Measurements from ENCODE around the gene ARMC3.
"Not testable (repeated sequence)": the region's sequence is repeated elsewhere in the genome, so short reads cannot be mapped to it uniquely, and the experiment has no call there.

Gene ARMC3

GRCh38 chr10:23067337-23067736, 139.5 kb downstream of the ARMC3 start:
- H3K4me2 ChIP-seq (ENCODE audit: low read length) = no peak overlapping the region
- no peaks in the 10 kb centered on the region for H3K9me3 ChIP-seq (ENCODE audit: control insufficient read depth, low read length)
- no peaks in the 10 kb centered on the region for H3K36me3 ChIP-seq (ENCODE audit: control insufficient read depth, insufficient read depth, low read length)
- no peaks in the 10 kb centered on the region for H3K79me2 ChIP-seq
- H3K4me3 ChIP-seq (ENCODE audit: low read depth, low read length) = no peak overlapping the region
- TF ChIP-seq, protein P1, sequence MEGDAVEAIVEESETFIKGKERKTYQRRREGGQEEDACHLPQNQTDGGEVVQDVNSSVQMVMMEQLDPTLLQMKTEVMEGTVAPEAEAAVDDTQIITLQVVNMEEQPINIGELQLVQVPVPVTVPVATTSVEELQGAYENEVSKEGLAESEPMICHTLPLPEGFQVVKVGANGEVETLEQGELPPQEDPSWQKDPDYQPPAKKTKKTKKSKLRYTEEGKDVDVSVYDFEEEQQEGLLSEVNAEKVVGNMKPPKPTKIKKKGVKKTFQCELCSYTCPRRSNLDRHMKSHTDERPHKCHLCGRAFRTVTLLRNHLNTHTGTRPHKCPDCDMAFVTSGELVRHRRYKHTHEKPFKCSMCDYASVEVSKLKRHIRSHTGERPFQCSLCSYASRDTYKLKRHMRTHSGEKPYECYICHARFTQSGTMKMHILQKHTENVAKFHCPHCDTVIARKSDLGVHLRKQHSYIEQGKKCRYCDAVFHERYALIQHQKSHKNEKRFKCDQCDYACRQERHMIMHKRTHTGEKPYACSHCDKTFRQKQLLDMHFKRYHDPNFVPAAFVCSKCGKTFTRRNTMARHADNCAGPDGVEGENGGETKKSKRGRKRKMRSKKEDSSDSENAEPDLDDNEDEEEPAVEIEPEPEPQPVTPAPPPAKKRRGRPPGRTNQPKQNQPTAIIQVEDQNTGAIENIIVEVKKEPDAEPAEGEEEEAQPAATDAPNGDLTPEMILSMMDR (IDR thresholded peaks at IDR 0.05) = no peak
- no peak overlapping the region for H3K9ac ChIP-seq
- H3K4me1 ChIP-seq = no peaks in the 10 kb centered on the region
- H2AFZ ChIP-seq = no peak overlapping the region
- H3K27me3 ChIP-seq (ENCODE audit: control insufficient read depth, insufficient read depth, low read length) = no peaks in the 10 kb centered on the region
- H3K27ac ChIP-seq = no peak overlapping the region

GRCh38 chr10:23067939-23068775, 140.3 kb downstream of the ARMC3 start:
- no peaks in the 10 kb centered on the region for H3K9me3 ChIP-seq (ENCODE audit: control insufficient read depth, low read length)
- TF ChIP-seq, protein P1 (IDR thresholded peaks at IDR 0.05) = peak; percentile 74
- no peak overlapping the region for H3K4me3 ChIP-seq (ENCODE audit: low read depth, low read length)
- no peak overlapping the region for H3K27ac ChIP-seq
- H2AFZ ChIP-seq = peak overlapping the region; percentile 17
- no peak overlapping the region for H3K4me2 ChIP-seq (ENCODE audit: low read length)
- no peaks in the 10 kb centered on the region for H3K4me1 ChIP-seq
- no peaks in the 10 kb centered on the region for H3K36me3 ChIP-seq (ENCODE audit: control insufficient read depth, insufficient read depth, low read length)
- no peaks in the 10 kb centered on the region for H3K27me3 ChIP-seq (ENCODE audit: control insufficient read depth, insufficient read depth, low read length)
- H3K79me2 ChIP-seq = no peaks in the 10 kb centered on the region
- H3K9ac ChIP-seq = no peak overlapping the region

DNA sequence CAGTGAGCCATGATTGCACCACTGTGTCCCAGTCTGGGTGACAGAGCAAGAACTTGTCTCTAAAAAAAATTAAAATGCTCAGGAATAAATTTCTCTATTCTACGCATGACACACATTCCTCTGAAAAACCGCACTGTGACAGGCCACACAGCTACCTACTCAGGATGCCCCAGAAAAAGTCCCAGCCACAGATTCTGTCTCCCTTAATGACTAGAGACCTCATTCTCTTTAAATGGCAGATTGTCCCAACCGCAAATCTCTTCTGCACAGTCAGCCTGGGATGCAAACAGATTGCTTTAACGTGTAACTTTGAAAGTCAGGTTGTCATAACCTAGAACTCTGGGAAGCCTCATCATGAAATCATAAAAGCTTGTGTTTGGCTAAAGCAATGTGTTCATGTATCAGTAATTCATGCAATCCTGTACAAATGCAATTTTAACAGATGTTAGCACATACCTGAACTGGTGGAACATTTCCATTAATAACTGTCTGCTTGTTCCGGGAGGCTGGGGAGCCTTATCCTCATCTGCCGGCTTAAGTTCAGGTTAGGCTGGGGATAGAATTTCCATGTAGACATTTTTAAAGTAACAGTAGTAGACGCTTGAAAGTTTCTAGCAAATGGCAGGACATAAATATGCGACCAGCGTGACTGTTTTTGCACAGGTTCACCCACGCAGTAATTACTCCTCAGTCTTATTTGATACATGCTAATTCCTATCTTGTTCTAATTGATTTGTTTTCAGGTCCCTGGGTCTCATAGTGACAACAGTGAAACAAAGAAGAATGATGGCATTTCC, 141.4 kb downstream of the ARMC3 start:
- Histone ChIP-seq H3K36me3 (ENCODE audit: control insufficient read depth, insufficient read depth, low read length) (no peaks in the 10 kb centered on the region), H3K4me3 (ENCODE audit: low read depth, low read length) (no peak overlapping the region), H3K27me3 (ENCODE audit: control insufficient read depth, insufficient read depth, low read length) (no peaks in the 10 kb centered on the region), H3K79me2 (no peaks in the 10 kb centered on the region), H3K9ac (no peak overlapping the region), H3K4me1 (no peaks in the 10 kb centered on the region), H3K4me2 (ENCODE audit: low read length) (no peak overlapping the region), H2AFZ (no peak overlapping the region), H3K9me3 (ENCODE audit: control insufficient read depth, low read length) (no peaks in the 10 kb centered on the region), H3K27ac (no peak overlapping the region)
- TF ChIP-seq, protein P1 (IDR thresholded peaks at IDR 0.05) = no peak

GRCh38 chr10:23070092-23070912, 142.4 kb downstream of the ARMC3 start:
- not testable (repeated sequence) for H3K36me3 ChIP-seq (ENCODE audit: control insufficient read depth, insufficient read depth, low read length)

DNA sequence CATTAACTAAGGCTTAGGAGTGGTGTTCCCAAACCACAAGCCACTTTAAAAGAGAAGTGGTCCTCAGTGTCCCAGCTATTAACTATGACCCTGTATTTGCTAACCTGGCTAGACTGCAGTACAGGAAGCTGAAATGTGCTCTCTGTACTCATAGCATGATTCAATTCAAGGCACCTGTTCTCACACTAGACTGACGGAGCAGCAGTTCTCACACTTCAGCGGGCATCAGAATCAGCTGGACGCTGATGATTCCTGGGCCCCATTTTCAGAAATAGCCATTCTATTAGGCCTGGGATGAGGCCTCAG, 143.0 kb downstream of the ARMC3 start:
- Histone ChIP-seq H2AFZ (no peak overlapping the region), H3K36me3 (ENCODE audit: control insufficient read depth, insufficient read depth, low read length) (no peaks in the 10 kb centered on the region), H3K4me3 (ENCODE audit: low read depth, low read length) (no peak overlapping the region), H3K9me3 (ENCODE audit: control insufficient read depth, low read length) (no peaks in the 10 kb centered on the region), H3K4me2 (ENCODE audit: low read length) (no peak overlapping the region), H3K9ac (no peak overlapping the region), H3K4me1 (no peaks in the 10 kb centered on the region), H3K79me2 (no peaks in the 10 kb centered on the region), H3K27me3 (ENCODE audit: control insufficient read depth, insufficient read depth, low read length) (no peaks in the 10 kb centered on the region), H3K27ac (no peak overlapping the region)
- TF ChIP-seq, protein P1 (IDR thresholded peaks at IDR 0.05) = no peak

More at GRCh38 chr10:23070092-23070912, 142.4 kb downstream of the ARMC3 start:
- not testable (repeated sequence) for H3K4me2 ChIP-seq (ENCODE audit: low read length); H2AFZ ChIP-seq; H3K27ac ChIP-seq; H3K27me3 ChIP-seq (ENCODE audit: control insufficient read depth, insufficient read depth, low read length); H3K4me3 ChIP-seq (ENCODE audit: low read depth, low read length); H3K9ac ChIP-seq; H3K4me1 ChIP-seq; H3K9me3 ChIP-seq (ENCODE audit: control insufficient read depth, low read length); H3K79me2 ChIP-seq

DNA sequence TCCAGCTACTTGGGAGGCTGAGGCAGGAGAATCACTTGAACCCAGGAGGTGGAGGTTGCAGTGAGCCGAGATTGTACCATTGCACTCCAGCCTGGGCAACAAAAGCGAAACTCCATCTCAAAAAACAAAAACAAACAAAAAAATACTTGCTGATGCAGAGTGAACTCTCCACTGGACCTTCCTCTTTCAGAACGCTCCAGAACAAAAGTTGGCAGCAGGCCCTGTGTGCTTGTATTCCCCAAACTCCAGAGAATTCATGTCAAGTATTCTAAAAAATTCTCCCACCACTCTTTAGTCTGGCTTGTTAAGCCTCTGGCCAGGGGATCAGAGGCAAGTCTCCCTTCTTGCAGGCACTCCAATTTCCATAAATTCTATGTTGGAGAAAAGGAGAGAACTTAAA, 144.7 kb downstream of the ARMC3 start:
- not testable (repeated sequence) for H2AFZ ChIP-seq; H3K4me2 ChIP-seq (ENCODE audit: low read length); H3K79me2 ChIP-seq; H3K4me1 ChIP-seq; H3K27me3 ChIP-seq (ENCODE audit: control insufficient read depth, insufficient read depth, low read length); H3K9ac ChIP-seq; H3K4me3 ChIP-seq (ENCODE audit: low read depth, low read length); H3K27ac ChIP-seq; H3K9me3 ChIP-seq (ENCODE audit: control insufficient read depth, low read length); H3K36me3 ChIP-seq (ENCODE audit: control insufficient read depth, insufficient read depth, low read length)

Data from parathyroid adenoma (tissue), 2 donors.